HG02588 (cell line): ENCODE results near the gene STEAP3.

Source experiments
- ATAC-seq: cut with Tn5 transposase; IDR thresholded peaks from one replicate; pipeline ENCODE4 v1.9.1; 2021; ENCODE audit warnings: mild to moderate bottlenecking, moderate library complexity; ENCODE audit not compliant: unreplicated experiment

STEAP3 gene

GRCh38 chr2:119245841-119246230 lies 22.2 kb downstream of the STEAP3 start:
- ATAC-seq = no peak

GRCh38 chr2:119246884-119247843 lies 23.5 kb downstream of the STEAP3 start:
- ATAC-seq = no peak

- no peak for ATAC-seq
These were observed 24.2 kb downstream of the STEAP3 start for GRCh38 chr2:119247844-119248271.

GRCh38 chr2:119248311-119248710 lies 24.7 kb downstream of the STEAP3 start:
- ATAC-seq = no peak

GRCh38 chr2:119248751-119249150 lies 25.1 kb downstream of the STEAP3 start:
- no peak for ATAC-seq

GRCh38 chr2:119249311-119249710 lies 25.7 kb downstream of the STEAP3 start:
- ATAC-seq = no peak

- ATAC-seq = no peak
These were observed 26.5 kb downstream of the STEAP3 start for GRCh38 chr2:119249855-119250717.

- no peak for ATAC-seq
These were observed 27.2 kb downstream of the STEAP3 start for GRCh38 chr2:119250718-119251290.

GRCh38 chr2:119251652-119252051 lies 28.0 kb downstream of the STEAP3 start:
- no peak for ATAC-seq

- no peak for ATAC-seq
These were observed 28.8 kb downstream of the STEAP3 start for GRCh38 chr2:119252186-119253113.

GRCh38 chr2:119253114-119253702 lies 29.6 kb downstream of the STEAP3 start:
- ATAC-seq = no peak

- no peak for ATAC-seq
These were observed 30.3 kb downstream of the STEAP3 start for GRCh38 chr2:119253760-119254600.

GRCh38 chr2:119254601-119255080 lies 31.0 kb downstream of the STEAP3 start:
- no peak for ATAC-seq

GRCh38 chr2:119255760-119256581 lies 32.3 kb downstream of the STEAP3 start:
- no peak for ATAC-seq

- no peak for ATAC-seq
These were observed 32.9 kb downstream of the STEAP3 start for GRCh38 chr2:119256582-119256921.

- ATAC-seq = no peak
These were observed 33.6 kb downstream of the STEAP3 start for GRCh38 chr2:119257198-119257597.

GRCh38 chr2:119259296-119259860 lies 35.7 kb downstream of the STEAP3 start:
- ATAC-seq = no peak
